Testis (tissue), 3 donors: ENCODE data around the gene CDH1. TPM values are rescaled to one million over a fixed set of nuclear protein-coding genes. Genes with fewer than 3 reads are reported as not detected.

Experiments used
- DNase-seq: peaks from one replicate; pipeline ENCODE4 v3.0.0-alpha.2; 2019
- H3K27ac ChIP-seq, 2 donors: fragments of 200-600 bp; sonication (generic); one replicate each; pipeline ENCODE4 v1.5.1; 2019
- H3K27me3 ChIP-seq: fragments of 200-600 bp; sonication (generic); one replicate; pipeline ENCODE4 v1.5.1; 2019
- H3K36me3 ChIP-seq: fragments of 200-600 bp; sonication (generic); one replicate; pipeline ENCODE4 v1.5.1; 2017; ENCODE audit warnings: low read depth; ENCODE audit errors: missing control alignments
- H3K4me1 ChIP-seq: fragments of 200-600 bp; sonication (generic); one replicate; pipeline ENCODE4 v1.5.1; 2019
- H3K4me3 ChIP-seq, 2 donors: fragments of 200-600 bp; sonication (generic); one replicate each; pipeline ENCODE4 v1.5.1; 2017 to 2019
- H3K9me3 ChIP-seq: fragments of 200-600 bp; sonication (generic); one replicate; pipeline ENCODE4 v1.5.1; 2017
- CTCF ChIP-seq, 3 experiments: fragments of 450-650 bp in 2 of 3; fragments of 200-600 bp in 1 of 3; sonication (generic) in 1 of 3; IDR thresholded peaks; one replicate each; pipeline ENCODE4 v1.5.1; 2016 to 2019; ENCODE audit warnings: antibody characterized with exemption in 3 of 3, mild to moderate bottlenecking in 2 of 3, moderate library complexity in 1 of 3
- POLR2A ChIP-seq: fragments of 450-650 bp; IDR thresholded peaks from one replicate; pipeline ENCODE4 v1.6.1; 2017; ENCODE audit warnings: antibody characterized with exemption, mild to moderate bottlenecking, moderate library complexity
- WGBS, 2 donors: methylation state at CpG; one replicate each; pipeline ENCODE4 v1.1.5; 2018; 5-methylcytosine and 5-hydroxymethylcytosine counted together
- intact Hi-C: fragments of 100-400 bp; cut with DNase I; formaldehyde crosslinking; loops from one replicate; pipeline ENCODE4 v1.15.1; 2023; ENCODE audit warnings: low total_unique reads
- polyA plus RNA-seq: library from polyadenylated mRNA; stranded (reverse); fragments of 350-450 nt; fragmentation: Illumina TruSeq; extraction: RNeasy Lipid Tissue Mini Kit (QIAGEN cat#74804); gene quantifications from one replicate; pipeline ENCODE4 v1.2.3, GENCODE V29; 2014; ENCODE audit warnings: low read depth, low replicate concordance; ENCODE audit not compliant: insufficient read depth
- total RNA-seq, 2 donors: library from RNA; depleted of rRNA; stranded (reverse); fragments of >200 nt; gene quantifications; one replicate each; pipeline ENCODE4 v1.2.3, GENCODE V29; 2016

The CDH1 gene
- total and polyA plus RNA-seq, 3 donors from 2014 or later, result 0.94 to 5.5 (median 2.1) TPM

- Histone ChIP-seq H3K36me3 (no peaks in the 10 kb centered on the region), H3K27me3 (no peaks in the 10 kb centered on the region), H3K4me3 (no peak overlapping the region), H3K27ac (no peak overlapping the region), H3K9me3 (no peaks in the 10 kb centered on the region), H3K4me1 (no peaks in the 10 kb centered on the region)
- TF ChIP-seq CTCF (IDR thresholded peaks at IDR 0.05) (no peak), POLR2A (no peak)
- intact Hi-C loops, result no loop called here
- DNase-seq, result no peak
- WGBS, 2 donors, result 88 to 89% methylated on average over 4 of the region's 4 CpGs
These were observed 8.6 kb upstream of the CDH1 start for GRCh38 chr16:68728523-68728922.

- 55 to 58% methylated on average over 3 of the region's 3 CpGs for WGBS, 2 donors
- TF ChIP-seq POLR2A (no peak), CTCF (IDR thresholded peaks at IDR 0.05) (no peak)
- no peak overlapping the region for H3K27ac ChIP-seq
- no peaks in the 10 kb centered on the region for H3K9me3 ChIP-seq
- intact Hi-C loops, result no loop called here
- no peak for DNase-seq
- no peaks in the 10 kb centered on the region for H3K36me3 ChIP-seq
- no peaks in the 10 kb centered on the region for H3K27me3 ChIP-seq
- H3K4me3 ChIP-seq, result no peak overlapping the region
- H3K4me1 ChIP-seq, result no peaks in the 10 kb centered on the region
These were observed 5.5 kb upstream of the CDH1 start for GRCh38 chr16:68731637-68732036.

GRCh38 chr16:68732042-68732680 lies 4.9 kb upstream of the CDH1 start:
- no peak overlapping the region for H3K4me3 ChIP-seq
- no peaks in the 10 kb centered on the region for H3K36me3 ChIP-seq
- no peak for TF ChIP-seq CTCF (IDR thresholded peaks at IDR 0.05)
- no peak for TF ChIP-seq POLR2A
- no peaks in the 10 kb centered on the region for H3K9me3 ChIP-seq
- intact Hi-C loops, result no loop called here
- H3K27me3 ChIP-seq, result no peaks in the 10 kb centered on the region
- no peaks in the 10 kb centered on the region for H3K4me1 ChIP-seq
- peak; percentile 18 for DNase-seq
- no peak overlapping the region for H3K27ac ChIP-seq
- WGBS, 2 donors, result 47 to 76% methylated on average over 7 to 8 of the region's 8 CpGs

GRCh38 chr16:68732741-68733399 lies 4.2 kb upstream of the CDH1 start:
- H3K27ac ChIP-seq, result no peak overlapping the region
- peaks cover 3% of the 10 kb centered on the region for H3K4me1 ChIP-seq
- no peaks in the 10 kb centered on the region for H3K36me3 ChIP-seq
- H3K9me3 ChIP-seq, result no peaks in the 10 kb centered on the region
- no peak overlapping the region for H3K4me3 ChIP-seq
- intact Hi-C loops, result no loop called here
- H3K27me3 ChIP-seq, result peaks cover 3% of the 10 kb centered on the region
- DNase-seq, result no peak
- TF ChIP-seq POLR2A (no peak), CTCF (IDR thresholded peaks at IDR 0.05) (no peak)
- 51 to 72% methylated on average over 3 to 4 of the region's 4 CpGs for WGBS, 2 donors

GRCh38 chr16:68733570-68733969 lies 3.5 kb upstream of the CDH1 start:
- peaks cover 10% of the 10 kb centered on the region for H3K4me1 ChIP-seq
- no peak for DNase-seq
- 90 to 93% methylated on average over 9 of the region's 9 CpGs for WGBS, 2 donors
- H3K4me3 ChIP-seq, result no peak overlapping the region
- no peaks in the 10 kb centered on the region for H3K36me3 ChIP-seq
- intact Hi-C loops, result no loop called here
- TF ChIP-seq POLR2A (no peak), CTCF (IDR thresholded peaks at IDR 0.05) (no peak)
- H3K27ac ChIP-seq, result no peak overlapping the region
- peaks cover 3% of the 10 kb centered on the region for H3K27me3 ChIP-seq
- H3K9me3 ChIP-seq, result no peaks in the 10 kb centered on the region
